Esophagus muscularis mucosa (tissue), 4 donors: ENCODE data around the gene LHFPL5. TPM values are rescaled to one million over a fixed set of nuclear protein-coding genes. Genes with fewer than 3 reads are reported as not detected.

Experiments
- DNase-seq: peaks from one replicate; pipeline ENCODE4 v3.0.0-alpha.2; 2017; ENCODE audit errors: extremely low spot score
- H3K27ac ChIP-seq, 4 donors: fragments of 200-600 bp; sonication (generic); replicated peaks in 1 of 4; 1 replicate in 3 of 4; 2 replicates in 1 of 4; pipeline ENCODE4 v1.5.1; 2016 to 2019; ENCODE audit warnings: mild to moderate bottlenecking in 1 of 4
- H3K27me3 ChIP-seq, 4 donors: fragments of 200-600 bp; sonication (generic); one replicate each; pipeline versions ENCODE4 v1.5.1 to v1.6.0; 2016 to 2019
- H3K36me3 ChIP-seq, 4 donors: fragments of 200-600 bp; sonication (generic); one replicate each; pipeline ENCODE4 v1.5.1; 2016 to 2019
- H3K4me1 ChIP-seq, 4 donors: fragments of 200-600 bp; sonication (generic); one replicate each; pipeline ENCODE4 v1.5.1; 2016 to 2019
- H3K4me3 ChIP-seq, 4 donors: fragments of 200-600 bp; sonication (generic); 1 replicate in 2 of 4; 2 replicates in 2 of 4; pipeline ENCODE4 v1.5.1; 2016 to 2019; ENCODE audit warnings: mild to moderate bottlenecking in 4 of 4, moderate library complexity in 1 of 4
- H3K9me3 ChIP-seq, 4 donors: fragments of 200-600 bp; sonication (generic); 1 replicate in 3 of 4; 2 replicates in 1 of 4; pipeline ENCODE4 v1.5.1; 2016 to 2019
- CTCF ChIP-seq, 3 experiments: fragments of 200-600 bp in 2 of 3; fragments of 450-650 bp in 1 of 3; sonication (generic) in 2 of 3; IDR thresholded peaks; one replicate each; pipeline ENCODE4 v1.5.1; 2017 to 2019; ENCODE audit warnings: antibody characterized with exemption in 3 of 3, mild to moderate bottlenecking in 2 of 3, moderate library complexity in 1 of 3
- EP300 ChIP-seq: sonication (generic); formaldehyde crosslinking; IDR thresholded peaks from one replicate; pipeline ENCODE4 v1.6.1; 2017; ENCODE audit warnings: antibody characterized with exemption
- POLR2A ChIP-seq: fragments of 450-650 bp; IDR thresholded peaks from one replicate; pipeline ENCODE4 v1.6.1; 2017; ENCODE audit warnings: antibody characterized with exemption, moderate library complexity, mild to moderate bottlenecking, low read depth
- POLR2AphosphoS5 ChIP-seq, 2 donors: sonication (generic); formaldehyde crosslinking; IDR thresholded peaks; one replicate each; pipeline ENCODE4 v1.6.1; 2017; ENCODE audit warnings: antibody characterized with exemption in 2 of 2
- WGBS: methylation state at CpG from one replicate; pipeline ENCODE4 v1.1.5; 2018; 5-methylcytosine and 5-hydroxymethylcytosine counted together
- intact Hi-C: fragments of 100-400 bp; cut with DNase I; formaldehyde crosslinking; loops from one replicate; pipeline ENCODE4 v1.15.1; 2023
- total RNA-seq, 4 donors: library from RNA; depleted of rRNA; stranded (reverse); fragments of >200 nt; gene quantifications; one replicate each; pipeline versions ENCODE4 v1.1.0 to v1.2.1, GENCODE V29; 2016

LHFPL5 gene
- total RNA-seq, 4 donors from 2014 or later: not detected

GRCh38 chr6:35798706-35799105 is 6.4 kb upstream of the LHFPL5 start:
- H3K4me3 ChIP-seq: no peak overlapping the region
- peaks cover 0 to 32% (median 0%) of the 10 kb centered on the region in 4 donors for H3K27me3 ChIP-seq
- intact Hi-C loops: loop anchor here (1.0 kb wide), 1 partner anchor 11 kb away; no protein-coding TSS in a partner anchor
- no peak overlapping the region for H3K27ac ChIP-seq
- no peaks in the 10 kb centered on the region for H3K9me3 ChIP-seq
- no peaks in the 10 kb centered on the region for H3K36me3 ChIP-seq
- TF ChIP-seq EP300 (no peak), POLR2AphosphoS5 (IDR thresholded peaks at IDR 0.05) (no peak), CTCF (IDR thresholded peaks at IDR 0.05) (no peak), POLR2A (no peak)
- 67% methylated on average over 5 of the region's 5 CpGs for WGBS
- DNase-seq: no peak
- no peaks in the 10 kb centered on the region for H3K4me1 ChIP-seq

- no peak for TF ChIP-seq POLR2AphosphoS5 (IDR thresholded peaks at IDR 0.05)
- TF ChIP-seq POLR2A: no peak
- no peak for TF ChIP-seq CTCF (IDR thresholded peaks at IDR 0.05)
- TF ChIP-seq EP300: no peak
- no peak for DNase-seq
- Histone ChIP-seq H3K9me3 (no peaks in the 10 kb centered on the region), H3K4me3 (no peak overlapping the region), H3K27ac (no peak overlapping the region), H3K36me3 (no peaks in the 10 kb centered on the region), H3K27me3 (peaks cover 0 to 44% (median 8%) of the 10 kb centered on the region in 4 donors), H3K4me1 (peaks cover 0 to 8% (median 6%) of the 10 kb centered on the region in 4 donors)
- intact Hi-C loops: no loop called here
- 74% methylated on average over 3 of the region's 3 CpGs for WGBS
Observed at GRCh38 chr6:35801148-35801547, 4.0 kb upstream of the LHFPL5 start.

GRCh38 chr6:35808688-35809087 is 3.5 kb downstream of the LHFPL5 start:
- no peak overlapping the region for H3K27ac ChIP-seq
- H3K9me3 ChIP-seq: no peaks in the 10 kb centered on the region
- no peak for DNase-seq
- H3K4me3 ChIP-seq: no peak overlapping the region
- peaks cover 0 to 8% (median 6%) of the 10 kb centered on the region in 4 donors for H3K4me1 ChIP-seq
- TF ChIP-seq EP300: no peak
- TF ChIP-seq POLR2AphosphoS5 (IDR thresholded peaks at IDR 0.05): no peak
- TF ChIP-seq POLR2A: no peak
- no peak for TF ChIP-seq CTCF (IDR thresholded peaks at IDR 0.05)
- H3K27me3 ChIP-seq: peaks cover 0 to 61% (median 8%) of the 10 kb centered on the region in 4 donors
- intact Hi-C loops: no loop called here
- WGBS: 49% methylated on average over 3 of the region's 3 CpGs
- no peaks in the 10 kb centered on the region for H3K36me3 ChIP-seq

DNA sequence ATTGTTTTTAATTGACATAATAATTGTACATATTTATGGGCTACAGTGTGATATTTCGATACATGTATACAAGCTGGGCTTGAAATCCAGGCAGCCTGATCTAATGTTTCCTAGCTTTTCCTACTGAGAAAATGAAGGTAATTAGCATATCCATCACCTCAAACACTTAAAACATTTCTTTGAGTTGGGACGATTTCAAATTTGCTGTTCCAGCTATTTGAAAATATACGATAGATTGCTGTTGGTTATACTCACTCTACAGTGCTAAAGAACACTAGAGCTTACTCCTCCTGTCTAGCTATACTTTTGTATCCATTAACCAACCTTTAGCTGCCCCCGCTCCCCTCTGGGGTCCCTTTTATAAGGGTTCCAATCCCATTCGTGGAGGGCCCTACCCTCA is 4.7 kb downstream of the LHFPL5 start:
- Histone ChIP-seq H3K4me1 (peaks cover 0 to 7% (median 6%) of the 10 kb centered on the region in 4 donors), H3K9me3 (no peaks in the 10 kb centered on the region), H3K27ac (no peak overlapping the region), H3K27me3 (peaks cover 0 to 53% (median 7%) of the 10 kb centered on the region in 4 donors), H3K4me3 (no peak overlapping the region), H3K36me3 (no peaks in the 10 kb centered on the region)
- intact Hi-C loops: no loop called here
- no peak for TF ChIP-seq EP300
- no peak for TF ChIP-seq CTCF (IDR thresholded peaks at IDR 0.05)
- TF ChIP-seq POLR2A: no peak
- no peak for TF ChIP-seq POLR2AphosphoS5 (IDR thresholded peaks at IDR 0.05)
- 78% methylated on average over 5 of the region's 5 CpGs for WGBS
- no peak for DNase-seq

DNA sequence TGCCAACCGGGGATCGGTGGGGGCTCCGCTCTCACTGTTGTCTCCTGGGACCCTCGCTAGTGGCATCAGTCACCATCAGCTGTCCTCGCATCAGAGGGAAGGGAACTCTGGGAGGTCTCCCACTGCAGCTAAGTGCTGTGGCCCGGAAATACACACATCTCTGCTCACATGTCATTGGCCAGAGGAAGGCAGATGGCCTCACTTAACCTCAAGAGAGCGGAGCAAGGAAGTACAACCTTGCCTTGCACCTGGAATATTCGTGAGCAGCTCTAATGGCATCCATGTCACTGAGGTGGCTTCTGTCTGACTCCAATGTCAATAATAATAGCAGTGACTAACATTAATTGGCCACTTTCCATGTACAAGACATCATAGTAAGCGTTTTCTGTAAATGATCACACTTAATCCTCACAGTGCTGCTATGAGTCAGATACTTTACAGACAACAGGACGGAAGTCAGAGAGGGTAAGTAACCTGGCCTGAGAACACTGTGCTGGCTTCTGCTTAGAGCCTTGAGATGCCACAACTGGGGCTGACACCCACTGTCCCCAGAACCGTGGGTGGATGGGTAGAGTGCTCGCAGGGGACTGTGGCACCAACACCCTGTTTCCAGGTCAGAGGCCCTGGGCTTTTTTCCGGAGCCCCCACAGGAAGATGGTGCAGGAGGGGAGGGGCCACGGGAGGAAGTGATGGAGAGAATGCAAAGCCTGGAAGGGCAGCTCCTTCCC is 6.0 kb downstream of the LHFPL5 start:
- Histone ChIP-seq H3K9me3 (no peaks in the 10 kb centered on the region), H3K4me1 (no peaks in the 10 kb centered on the region), H3K4me3 (no peak overlapping the region), H3K36me3 (no peaks in the 10 kb centered on the region), H3K27me3 (peaks cover 0 to 40% (median 0%) of the 10 kb centered on the region in 4 donors), H3K27ac (no peak overlapping the region)
- WGBS: 66% methylated on average over 14 of the region's 14 CpGs
- intact Hi-C loops: no loop called here
- no peak for TF ChIP-seq POLR2AphosphoS5 (IDR thresholded peaks at IDR 0.05)
- no peak for TF ChIP-seq EP300
- TF ChIP-seq POLR2A: no peak
- no peak for TF ChIP-seq CTCF (IDR thresholded peaks at IDR 0.05)
- DNase-seq: no peak
